NCI-H1417 (cell line): ENCODE data around the gene OR52N4.
"Not testable (repeated sequence)": the region's sequence is repeated elsewhere in the genome, so short reads cannot be mapped to it uniquely, and the experiment has no call there.

Experiments used
- DNase-seq, 3 experiments: peaks; one replicate each; lab custom pipeline; 2025; lab: John Stamatoyannopoulos, UW

OR52N4 gene

DNA sequence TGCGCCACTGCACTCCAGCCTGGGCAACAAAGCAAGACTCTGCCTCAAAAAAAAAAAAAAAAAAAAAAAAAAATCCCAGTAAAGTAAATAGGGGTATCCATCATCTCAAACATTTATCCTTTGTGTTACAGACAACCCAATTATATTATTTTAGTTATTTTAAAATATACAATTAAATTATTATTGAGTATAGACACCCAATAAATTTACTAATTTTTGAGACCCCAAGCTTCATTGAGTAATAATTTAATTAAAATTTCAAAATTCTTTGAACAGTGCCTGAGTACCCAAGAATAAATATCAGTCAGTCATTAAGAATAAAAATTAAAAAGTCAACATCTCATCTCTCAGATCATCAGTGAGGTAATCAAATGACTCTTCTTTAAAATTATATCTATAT, at the start of gene OR52N4:
TSS of gene OR52N4 (plus strand) at position 301 of the 400 bp plus-strand sequence. CDS start 498 bp downstream, outside the sequence.
- DNase-seq: no peak

- DNase-seq: no peak
Measured at GRCh38 chr11:5705688-5706087, 48.4 kb upstream of the OR52N4 start.

DNA sequence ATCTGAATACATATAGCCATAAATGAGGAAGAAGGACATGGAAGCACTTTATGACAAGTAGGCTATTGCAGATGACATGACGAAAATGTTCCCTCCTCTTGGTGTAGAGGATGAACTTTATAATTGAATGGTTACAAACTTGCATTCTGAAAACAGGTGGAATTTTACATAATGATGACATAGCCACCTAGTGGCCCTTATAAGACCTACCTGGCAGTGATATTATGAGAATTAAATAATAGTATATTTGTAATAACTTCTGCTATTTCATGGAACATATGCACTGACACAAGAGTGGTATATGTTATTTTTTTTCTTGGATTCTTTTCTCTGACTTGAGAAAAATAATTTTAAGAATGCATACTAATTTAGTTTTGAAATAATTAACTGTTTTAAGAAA, 41.5 kb upstream of the OR52N4 start:
- no peak for DNase-seq

DNA sequence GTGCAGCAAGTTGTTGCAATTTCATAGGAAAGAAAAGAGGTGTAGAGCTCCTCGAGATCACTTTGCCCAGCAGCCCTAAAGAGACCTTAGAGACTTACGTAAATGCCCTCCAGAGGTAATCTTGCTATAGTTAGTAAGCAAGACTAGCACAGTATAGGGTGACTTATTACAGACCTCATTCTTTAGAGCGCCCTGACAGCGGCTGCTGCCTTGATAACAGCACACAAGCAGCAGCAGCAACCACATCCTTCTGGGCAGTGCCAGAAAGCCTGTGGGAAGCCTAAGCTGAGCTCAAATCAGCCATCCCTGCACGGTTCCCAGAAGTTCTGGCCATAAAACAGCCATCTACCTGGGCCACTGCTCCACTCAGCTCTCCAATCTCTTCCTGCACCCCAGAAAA, 40.3 kb upstream of the OR52N4 start:
- DNase-seq: no peak

DNA sequence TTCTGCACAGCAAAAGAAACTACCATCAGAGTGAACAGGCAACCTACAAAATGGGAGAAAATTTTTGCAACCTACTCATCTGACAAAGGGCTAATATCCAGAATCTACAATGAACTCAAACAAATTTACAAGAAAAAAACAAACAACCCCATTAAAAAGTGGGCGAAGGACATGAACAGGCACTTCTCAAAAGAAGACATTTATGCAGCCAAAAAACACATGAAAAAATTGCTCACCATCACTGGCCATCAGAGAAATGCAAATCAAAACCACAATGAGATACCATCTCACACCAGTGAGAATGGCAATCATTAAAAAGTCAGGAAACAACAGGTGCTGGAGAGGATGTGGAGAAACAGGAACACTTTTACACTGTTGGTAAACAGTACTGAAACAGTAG, 37.5 kb upstream of the OR52N4 start:
- DNase-seq: not testable (repeated sequence)

DNA sequence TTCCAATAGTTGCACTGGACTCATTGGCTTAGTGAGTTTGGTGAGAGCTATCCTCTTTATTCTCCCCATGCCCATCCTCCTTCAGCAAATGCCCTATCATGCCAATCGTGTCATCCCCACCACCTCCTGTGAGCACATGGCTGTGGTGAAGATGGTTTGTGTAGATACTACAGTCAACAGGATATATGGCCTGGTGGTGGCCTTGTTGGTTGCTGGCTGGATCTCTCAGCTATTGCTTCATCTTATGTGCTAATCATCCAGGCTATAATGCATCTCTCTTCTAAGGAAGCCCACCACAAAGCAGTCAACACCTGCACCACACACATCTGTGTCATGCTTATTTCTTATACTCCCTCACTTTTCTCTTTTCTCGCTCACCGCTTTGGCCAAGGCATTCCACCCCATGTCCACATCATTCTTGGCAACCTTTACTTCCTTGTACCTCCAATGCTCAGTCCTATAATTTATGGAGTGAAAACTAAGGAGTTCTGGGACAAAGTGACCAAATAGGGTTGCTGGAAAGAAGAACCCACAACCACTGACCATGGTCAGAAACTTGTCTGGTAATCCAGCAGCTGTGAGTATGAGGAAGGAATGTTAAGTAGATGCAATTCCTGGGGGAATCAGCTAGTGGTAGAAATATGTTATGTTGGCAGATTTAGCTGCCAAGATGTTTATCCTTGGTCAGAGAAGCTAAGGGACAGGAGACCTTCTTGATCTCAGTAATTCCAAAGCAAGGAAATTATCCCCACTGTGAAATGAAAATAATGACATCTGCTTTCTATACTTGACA, 34.1 kb upstream of the OR52N4 start:
- no peak for DNase-seq

GRCh38 chr11:5722622-5723021, 31.4 kb upstream of the OR52N4 start:
- no peak for DNase-seq

- DNase-seq: no peak
Measured at GRCh38 chr11:5726351-5726750, 27.7 kb upstream of the OR52N4 start.

DNA sequence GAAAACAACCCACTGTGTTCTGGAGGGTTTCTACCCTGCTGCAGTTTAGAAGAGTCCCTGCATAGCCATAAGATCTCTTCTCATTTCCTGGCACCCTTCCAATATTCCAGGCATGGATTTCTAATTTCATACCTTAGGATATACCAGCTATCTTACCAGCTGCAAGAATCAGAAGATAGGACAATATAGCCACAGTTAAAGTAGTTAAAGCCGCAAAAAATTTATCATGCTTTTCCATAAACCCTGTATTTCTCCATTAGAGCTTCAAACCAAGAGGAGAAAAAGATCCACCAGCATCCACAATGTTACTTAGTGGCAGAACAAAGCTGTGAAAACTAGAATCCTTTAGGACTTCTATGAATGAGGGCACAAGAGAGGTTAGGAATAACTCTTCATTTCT, 26.4 kb upstream of the OR52N4 start:
- no peak for DNase-seq

GRCh38 chr11:5736396-5736795, 17.6 kb upstream of the OR52N4 start, which contains the start of gene OR56B1:
TSS of gene OR56B1 (plus strand) at chr11:5736448. CDS start at chr11:5736517, 69 bp downstream.
- no peak for DNase-seq

DNA sequence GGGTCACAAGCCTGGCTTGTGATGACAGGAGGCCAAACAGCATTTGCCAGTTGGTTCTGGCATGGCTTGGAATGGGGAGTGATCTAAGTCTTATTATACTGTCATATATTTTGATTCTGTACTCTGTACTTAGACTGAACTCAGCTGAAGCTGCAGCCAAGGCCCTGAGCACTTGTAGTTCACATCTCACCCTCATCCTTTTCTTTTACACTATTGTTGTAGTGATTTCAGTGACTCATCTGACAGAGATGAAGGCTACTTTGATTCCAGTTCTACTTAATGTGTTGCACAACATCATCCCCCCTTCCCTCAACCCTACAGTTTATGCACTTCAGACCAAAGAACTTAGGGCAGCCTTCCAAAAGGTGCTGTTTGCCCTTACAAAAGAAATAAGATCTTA, 17.0 kb upstream of the OR52N4 start:
- no peak for DNase-seq

- DNase-seq: no peak
Measured at GRCh38 chr11:5737670-5738392, 16.2 kb upstream of the OR52N4 start.

- DNase-seq: no peak
Measured at GRCh38 chr11:5738431-5738830, 15.6 kb upstream of the OR52N4 start.

- no peak for DNase-seq
Measured at GRCh38 chr11:5746614-5747013, 7.4 kb upstream of the OR52N4 start.

GRCh38 chr11:5749836-5750235, 4.2 kb upstream of the OR52N4 start:
- DNase-seq: no peak

- DNase-seq: no peak
Measured at GRCh38 chr11:5767056-5767455, 13.0 kb downstream of the OR52N4 start.

DNA sequence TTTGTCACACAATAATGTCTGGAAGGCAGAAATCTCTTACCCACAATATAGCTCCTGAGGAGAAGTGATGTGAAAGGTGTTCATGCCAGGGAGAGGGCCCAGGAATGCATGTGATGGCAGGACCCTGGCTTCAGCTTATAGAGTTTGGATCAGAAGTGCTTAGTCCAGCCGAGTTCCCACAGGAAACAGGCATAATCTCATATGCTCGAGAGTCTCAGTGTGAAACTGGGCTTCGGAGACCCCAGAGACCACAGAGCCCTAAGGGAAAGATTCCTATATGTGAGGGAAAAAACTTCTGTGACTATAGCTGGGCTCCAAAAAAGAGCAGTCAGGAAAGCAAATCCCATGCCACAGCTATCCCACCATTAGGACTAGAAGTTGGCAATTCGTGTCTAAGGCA, 29.2 kb downstream of the OR52N4 start, which contains the start of gene OR52N5:
TSS of gene OR52N5 (minus strand) at position 101 of the 400 bp plus-strand sequence. CDS start 4,721 bp downstream, outside the sequence.
- no peak for DNase-seq

DNA sequence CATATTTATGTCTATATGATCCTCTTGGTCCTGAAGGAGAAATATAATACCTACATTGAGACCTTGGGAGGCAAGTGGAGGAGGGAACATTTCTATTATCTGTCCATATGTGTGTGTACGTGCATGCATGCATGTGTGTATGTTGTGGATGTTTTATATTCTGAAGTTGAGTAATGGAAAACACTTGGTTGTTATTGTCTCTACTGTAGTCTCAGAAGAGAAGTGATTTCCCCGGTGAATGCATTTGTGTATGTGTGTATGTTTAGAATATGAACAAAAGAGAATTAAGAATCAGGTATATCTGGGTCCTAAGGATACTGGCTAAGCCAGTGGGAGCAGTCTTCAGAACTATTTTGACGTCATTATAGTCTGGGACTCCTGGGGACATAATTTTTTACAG, 37.1 kb downstream of the OR52N4 start, which contains the start of gene OR52N1:
TSS of gene OR52N1 (minus strand) at position 101 of the 400 bp plus-strand sequence. CDS start 2,449 bp downstream, outside the sequence.
- DNase-seq: no peak

- DNase-seq: no peak
Measured at GRCh38 chr11:5796541-5796940, 42.5 kb downstream of the OR52N4 start.

- no peak for DNase-seq
Measured at GRCh38 chr11:5803982-5804381, 49.9 kb downstream of the OR52N4 start.
